Measurements from ENCODE around the gene SIN3A.
"Not testable (repeated sequence)": the region's sequence is repeated elsewhere in the genome, so short reads cannot be mapped to it uniquely, and the experiment has no call there.

Gene SIN3A

DNA sequence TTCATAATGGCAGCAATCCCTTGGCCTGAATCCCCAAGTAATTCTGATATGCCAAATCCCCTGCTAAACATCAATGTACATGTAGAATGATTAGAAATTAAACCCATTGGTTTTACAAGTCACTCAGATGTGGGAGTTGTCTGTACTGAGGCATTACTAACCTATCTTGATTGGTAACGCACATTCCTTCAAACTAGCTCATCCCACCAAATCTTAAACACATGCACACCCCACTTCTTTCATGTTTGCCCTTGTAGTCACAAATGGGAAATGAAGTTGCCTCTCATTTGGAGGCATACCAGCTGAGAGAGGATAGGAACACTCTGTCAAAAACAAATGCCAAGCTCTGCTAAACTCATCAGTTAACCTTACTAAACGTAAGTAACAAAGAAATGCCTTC is 54.0 kb downstream of the SIN3A start:
- H4K20me1 ChIP-seq (ENCODE audit: low read depth, low read length) = no peaks in the 10 kb centered on the region
- no peak overlapping the region for H2AFZ ChIP-seq (ENCODE audit: low read depth, low read length, severe bottlenecking)
- peaks cover 35% of the 10 kb centered on the region for H3K36me3 ChIP-seq (ENCODE audit: low read length)
- no peaks in the 10 kb centered on the region for H3F3A ChIP-seq (ENCODE audit: insufficient read depth)
- no peak overlapping the region for H3K9ac ChIP-seq (ENCODE audit: low read length)
- H3K4me2 ChIP-seq (ENCODE audit: low read depth, low read length, poor library complexity, severe bottlenecking) = no peak overlapping the region
- H3K4me3 ChIP-seq (ENCODE audit: insufficient read depth, low read length, poor library complexity, severe bottlenecking) = no peak overlapping the region
- H3K27me3 ChIP-seq (ENCODE audit: low read length) = no peaks in the 10 kb centered on the region
- TF ChIP-seq, protein P1, sequence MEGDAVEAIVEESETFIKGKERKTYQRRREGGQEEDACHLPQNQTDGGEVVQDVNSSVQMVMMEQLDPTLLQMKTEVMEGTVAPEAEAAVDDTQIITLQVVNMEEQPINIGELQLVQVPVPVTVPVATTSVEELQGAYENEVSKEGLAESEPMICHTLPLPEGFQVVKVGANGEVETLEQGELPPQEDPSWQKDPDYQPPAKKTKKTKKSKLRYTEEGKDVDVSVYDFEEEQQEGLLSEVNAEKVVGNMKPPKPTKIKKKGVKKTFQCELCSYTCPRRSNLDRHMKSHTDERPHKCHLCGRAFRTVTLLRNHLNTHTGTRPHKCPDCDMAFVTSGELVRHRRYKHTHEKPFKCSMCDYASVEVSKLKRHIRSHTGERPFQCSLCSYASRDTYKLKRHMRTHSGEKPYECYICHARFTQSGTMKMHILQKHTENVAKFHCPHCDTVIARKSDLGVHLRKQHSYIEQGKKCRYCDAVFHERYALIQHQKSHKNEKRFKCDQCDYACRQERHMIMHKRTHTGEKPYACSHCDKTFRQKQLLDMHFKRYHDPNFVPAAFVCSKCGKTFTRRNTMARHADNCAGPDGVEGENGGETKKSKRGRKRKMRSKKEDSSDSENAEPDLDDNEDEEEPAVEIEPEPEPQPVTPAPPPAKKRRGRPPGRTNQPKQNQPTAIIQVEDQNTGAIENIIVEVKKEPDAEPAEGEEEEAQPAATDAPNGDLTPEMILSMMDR (IDR thresholded peaks at IDR 0.05; ENCODE audit: insufficient read depth, low read length, poor library complexity, severe bottlenecking) = no peak
- TF ChIP-seq EZH2phosphoT487 (conservative IDR thresholded peaks at IDR 0.05; ENCODE audit: low read length) = no peak
- H3K79me2 ChIP-seq (ENCODE audit: insufficient read depth, low read length) = no peaks in the 10 kb centered on the region
- no peaks in the 10 kb centered on the region for H3K9me3 ChIP-seq (ENCODE audit: insufficient read depth, low read length)
- H3K9me2 ChIP-seq (replicated peaks; ENCODE audit: insufficient read depth, low read length) = no peaks in the 10 kb centered on the region
- H3K27ac ChIP-seq (ENCODE audit: low read depth, low read length) = no peak overlapping the region

DNA sequence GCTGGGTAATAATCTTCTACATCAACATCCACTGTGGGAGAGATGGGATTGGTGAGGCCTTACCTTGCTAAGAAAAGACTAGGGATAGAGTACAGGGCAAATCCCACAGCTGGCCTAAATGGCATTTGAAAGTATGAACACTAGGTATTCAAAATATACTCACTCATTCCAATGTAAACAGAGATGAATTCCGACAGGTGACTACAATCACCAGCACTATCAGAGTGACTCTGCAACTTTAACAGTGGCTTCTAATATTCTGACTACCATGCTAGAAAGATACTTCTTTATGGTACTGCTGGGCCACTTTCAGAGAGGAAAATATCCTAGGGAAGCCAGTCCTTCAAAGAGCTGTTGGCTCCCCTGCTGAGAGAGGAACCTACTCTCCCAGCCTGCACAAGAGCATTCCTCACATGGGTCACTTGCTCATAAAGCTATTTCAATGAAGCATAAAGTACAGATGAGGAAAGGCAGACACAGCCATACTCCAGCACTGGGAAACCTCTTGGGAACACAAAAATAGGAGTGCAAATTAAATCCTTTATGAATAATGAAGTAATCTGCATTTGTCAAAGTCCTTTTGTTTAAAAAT is 61.6 kb downstream of the SIN3A start:
- Histone ChIP-seq H2AFZ (ENCODE audit: low read depth, low read length, severe bottlenecking) (no peak overlapping the region), H3K9ac (ENCODE audit: low read length) (no peak overlapping the region), H3K4me3 (ENCODE audit: insufficient read depth, low read length, poor library complexity, severe bottlenecking) (no peak overlapping the region), H4K20me1 (ENCODE audit: low read depth, low read length) (no peaks in the 10 kb centered on the region), H3K36me3 (ENCODE audit: low read length) (peaks cover 32% of the 10 kb centered on the region), H3F3A (ENCODE audit: insufficient read depth) (no peaks in the 10 kb centered on the region), H3K27ac (ENCODE audit: low read depth, low read length) (no peak overlapping the region), H3K79me2 (ENCODE audit: insufficient read depth, low read length) (no peaks in the 10 kb centered on the region), H3K27me3 (ENCODE audit: low read length) (no peaks in the 10 kb centered on the region), H3K9me3 (ENCODE audit: insufficient read depth, low read length) (no peaks in the 10 kb centered on the region), H3K9me2 (replicated peaks; ENCODE audit: insufficient read depth, low read length) (no peaks in the 10 kb centered on the region), H3K4me2 (ENCODE audit: low read depth, low read length, poor library complexity, severe bottlenecking) (no peak overlapping the region)
- no peak for TF ChIP-seq EZH2phosphoT487 (conservative IDR thresholded peaks at IDR 0.05; ENCODE audit: low read length)

DNA sequence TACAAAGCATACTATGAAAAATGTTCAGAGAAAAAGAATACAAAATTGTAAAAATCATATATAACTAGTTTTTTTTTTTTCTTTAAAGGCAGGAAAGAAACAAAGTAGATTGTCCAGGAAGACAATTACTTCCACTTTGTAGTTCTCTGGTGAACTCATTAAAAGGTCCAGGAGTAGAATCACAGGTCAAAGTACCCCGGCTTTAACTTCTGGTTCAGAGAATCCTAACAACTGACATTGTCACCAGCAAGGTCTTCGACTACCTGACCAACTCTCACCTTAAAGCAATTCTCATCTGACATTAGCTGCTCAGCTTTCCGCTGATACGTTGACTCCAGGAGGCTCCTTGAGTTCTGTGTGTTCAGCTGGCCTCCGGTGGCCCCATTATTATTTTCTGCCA is 67.5 kb downstream of the SIN3A start:
- H4K20me1 ChIP-seq (ENCODE audit: low read depth, low read length); H3K9me2 ChIP-seq (replicated peaks; ENCODE audit: insufficient read depth, low read length); H3F3A ChIP-seq (ENCODE audit: insufficient read depth); H3K9me3 ChIP-seq (ENCODE audit: insufficient read depth, low read length); H3K27ac ChIP-seq (ENCODE audit: low read depth, low read length); H2AFZ ChIP-seq (ENCODE audit: low read depth, low read length, severe bottlenecking); H3K4me3 ChIP-seq (ENCODE audit: insufficient read depth, low read length, poor library complexity, severe bottlenecking); H3K4me2 ChIP-seq (ENCODE audit: low read depth, low read length, poor library complexity, severe bottlenecking); H3K27me3 ChIP-seq (ENCODE audit: low read length); H3K79me2 ChIP-seq (ENCODE audit: insufficient read depth, low read length); H3K9ac ChIP-seq (ENCODE audit: low read length): not testable (repeated sequence)
- H3K36me3 ChIP-seq (ENCODE audit: low read length) = peaks cover 27% of the 10 kb centered on the region; the same call in 1 of the 2 replicates

DNA sequence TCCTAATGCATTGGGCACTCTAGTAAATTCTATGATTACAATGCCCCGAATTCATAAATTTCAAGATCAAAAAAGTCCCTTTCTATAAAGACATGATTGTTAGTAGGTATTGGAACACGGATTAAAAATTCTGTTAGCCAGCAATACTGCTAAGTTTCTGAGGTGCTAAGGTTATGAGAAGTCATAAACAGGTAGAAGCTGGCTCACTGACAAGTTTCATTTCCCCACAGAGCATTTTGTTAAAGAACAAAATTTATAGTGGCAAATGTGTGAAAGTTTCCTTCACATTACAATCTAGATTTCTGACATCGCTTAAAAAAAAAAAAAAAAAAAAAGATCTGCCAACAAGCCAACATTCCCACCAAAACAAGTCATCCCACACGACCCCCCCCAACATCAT is 70.7 kb downstream of the SIN3A start:
- H3K4me3 ChIP-seq (ENCODE audit: insufficient read depth, low read length, poor library complexity, severe bottlenecking) = no peak overlapping the region
- H3K4me2 ChIP-seq (ENCODE audit: low read depth, low read length, poor library complexity, severe bottlenecking) = no peak overlapping the region
- H3F3A ChIP-seq (ENCODE audit: insufficient read depth) = no peaks in the 10 kb centered on the region
- TF ChIP-seq, protein P1 (IDR thresholded peaks at IDR 0.05; ENCODE audit: insufficient read depth, low read length, poor library complexity, severe bottlenecking) = no peak
- TF ChIP-seq EZH2phosphoT487 (conservative IDR thresholded peaks at IDR 0.05; ENCODE audit: low read length) = no peak
- H2AFZ ChIP-seq (ENCODE audit: low read depth, low read length, severe bottlenecking) = no peak overlapping the region
- no peaks in the 10 kb centered on the region for H3K9me3 ChIP-seq (ENCODE audit: insufficient read depth, low read length)
- H3K9me2 ChIP-seq (replicated peaks; ENCODE audit: insufficient read depth, low read length) = no peaks in the 10 kb centered on the region
- H3K79me2 ChIP-seq (ENCODE audit: insufficient read depth, low read length) = no peaks in the 10 kb centered on the region
- no peak overlapping the region for H3K27ac ChIP-seq (ENCODE audit: low read depth, low read length)
- H3K27me3 ChIP-seq (ENCODE audit: low read length) = no peaks in the 10 kb centered on the region
- H4K20me1 ChIP-seq (ENCODE audit: low read depth, low read length) = no peaks in the 10 kb centered on the region
- H3K36me3 ChIP-seq (ENCODE audit: low read length) = peaks cover 25% of the 10 kb centered on the region; the same call in 1 of the 2 replicates
- no peak overlapping the region for H3K9ac ChIP-seq (ENCODE audit: low read length)
